Fibroblast of the conjunctiva (primary cell): ENCODE results near the gene SORL1-AS1.

Source experiments
- DNase-seq: peaks from one replicate; pipeline ENCODE4 v3.0.0-alpha.2; 2010; ENCODE audit warnings: low read depth

The SORL1-AS1 gene

GRCh38 chr11:121451986-121452608, 670 bp downstream of the SORL1-AS1 start, which contains the start of gene SORL1:
Gene SORL1, plus strand, starts transcription at chr11:121452314. Its CDS starts 18 bp downstream, at chr11:121452332.
- no peak for DNase-seq

DNA sequence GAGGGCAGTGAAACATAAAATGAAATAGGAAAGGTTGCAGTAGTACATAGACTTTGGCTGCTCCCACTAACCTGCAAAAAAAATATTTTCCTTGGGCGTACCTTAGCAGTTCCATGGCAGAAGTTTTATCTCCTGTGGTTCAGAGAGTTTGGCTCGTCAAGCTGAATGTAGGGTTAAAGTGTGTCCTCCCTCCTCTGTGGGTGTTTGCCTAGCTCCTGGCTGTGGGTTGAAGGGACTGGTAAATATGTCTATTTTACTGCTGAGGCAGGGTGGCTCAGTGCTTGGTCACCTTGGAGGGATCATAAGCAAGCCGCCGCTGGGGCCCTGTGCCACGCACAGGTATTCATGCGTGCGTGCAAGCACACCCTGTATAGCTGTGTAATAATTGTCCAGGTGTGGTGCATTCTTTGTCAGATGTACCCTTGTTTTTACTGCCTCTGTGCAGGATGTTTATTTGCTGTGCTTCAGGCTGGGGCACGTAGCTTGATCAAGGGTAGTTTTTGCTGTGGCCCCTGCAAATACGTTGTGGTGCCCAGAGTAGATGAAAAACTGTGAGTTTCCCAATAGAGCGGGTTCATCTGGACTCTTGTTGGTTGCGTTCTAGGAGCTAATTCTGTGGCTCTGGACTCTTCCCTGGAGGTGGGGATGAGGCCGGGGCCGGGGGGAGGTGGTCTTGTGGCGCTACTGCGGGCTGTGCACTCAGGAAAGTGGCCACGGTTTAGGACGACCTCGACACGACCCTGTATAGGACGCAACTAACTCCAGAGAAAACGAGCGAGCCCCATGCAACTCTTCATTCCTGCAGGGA, 1.4 kb downstream of the SORL1-AS1 start:
- no peak for DNase-seq

DNA sequence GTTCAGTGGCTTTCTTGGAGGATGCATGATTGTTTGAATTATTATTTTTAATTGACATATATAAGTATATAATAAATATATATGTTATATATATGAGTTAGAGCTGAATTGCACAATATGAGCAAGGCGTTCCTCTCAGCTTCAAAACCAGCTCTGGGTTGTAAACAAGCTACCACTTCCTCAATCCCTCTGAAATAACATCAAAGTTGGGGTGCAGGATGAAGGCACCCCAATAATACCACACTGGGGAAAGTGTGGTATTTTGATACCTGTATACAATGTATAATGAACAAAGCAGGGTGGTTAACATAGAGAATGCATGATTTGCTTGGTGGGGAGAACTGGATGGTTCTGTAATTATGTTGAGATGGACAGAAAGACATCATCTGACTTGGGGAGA, 2.4 kb downstream of the SORL1-AS1 start:
- DNase-seq = no peak

GRCh38 chr11:121449626-121450025, 3.1 kb downstream of the SORL1-AS1 start:
- DNase-seq = no peak

- DNase-seq = no peak
Measured at GRCh38 chr11:121449123-121449522, 3.6 kb downstream of the SORL1-AS1 start.

GRCh38 chr11:121448431-121448941, 4.3 kb downstream of the SORL1-AS1 start:
- no peak for DNase-seq

GRCh38 chr11:121448011-121448410, 4.8 kb downstream of the SORL1-AS1 start:
- no peak for DNase-seq

DNA sequence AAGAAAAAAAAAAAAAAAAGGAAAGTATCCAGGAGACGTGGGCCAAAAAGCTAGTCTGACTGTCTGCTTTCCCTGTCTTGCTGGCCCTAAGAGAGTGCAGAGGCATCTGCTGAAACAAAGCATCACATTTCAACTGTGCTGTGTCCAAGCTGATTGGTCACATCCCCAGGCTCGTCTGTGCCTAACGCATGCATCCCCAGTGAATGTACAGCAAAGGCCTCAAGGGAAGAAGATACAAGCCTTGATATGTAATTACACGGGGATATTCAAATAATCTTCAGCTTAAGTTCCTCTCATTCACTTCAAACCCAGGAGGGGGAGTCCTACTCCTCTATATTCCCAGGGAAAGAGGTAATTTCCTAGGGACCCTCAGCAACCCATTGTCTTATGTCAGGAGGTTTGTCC, 6.0 kb downstream of the SORL1-AS1 start:
- DNase-seq = no peak

GRCh38 chr11:121445071-121445768, 7.5 kb downstream of the SORL1-AS1 start:
- DNase-seq = no peak

DNA sequence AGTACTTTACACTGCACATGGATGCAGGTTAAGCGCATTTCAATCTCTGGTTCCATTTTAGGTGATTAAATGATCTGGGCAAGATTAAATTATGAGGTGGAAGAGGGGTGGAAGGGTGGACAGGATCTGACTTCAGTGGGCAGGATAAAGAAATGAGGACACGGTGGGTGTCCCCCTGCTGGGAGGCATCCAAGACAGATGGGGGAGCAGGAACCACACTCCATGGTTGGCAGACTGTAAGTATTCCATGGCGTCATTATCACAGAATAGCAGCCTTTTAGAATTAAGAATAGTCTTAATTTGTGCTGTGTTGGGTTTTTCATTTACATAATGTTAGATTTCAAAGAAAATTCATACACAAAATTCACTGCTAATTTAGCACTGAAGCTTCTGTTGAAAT, 8.2 kb downstream of the SORL1-AS1 start:
- no peak for DNase-seq

GRCh38 chr11:121443688-121444275, 9.0 kb downstream of the SORL1-AS1 start:
- DNase-seq = no peak

DNA sequence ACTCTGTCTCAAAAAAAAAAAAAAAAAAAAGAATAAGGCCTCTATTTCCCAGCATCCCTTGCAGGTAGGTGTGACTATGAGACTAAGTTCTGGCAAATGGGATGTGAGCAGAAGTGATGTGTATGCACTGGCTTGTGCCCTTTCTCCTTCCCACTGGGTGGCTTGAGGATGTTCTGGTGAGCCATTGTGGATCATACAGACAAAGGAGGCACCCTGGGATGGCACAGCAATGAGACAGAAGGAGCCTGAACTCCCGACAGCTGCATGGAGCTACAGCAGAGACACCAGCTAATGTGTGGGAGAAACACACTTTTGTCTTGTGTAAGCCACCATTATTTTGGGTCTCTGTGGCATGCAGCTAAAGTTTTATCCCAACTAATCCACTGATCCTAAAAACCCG, 11.2 kb downstream of the SORL1-AS1 start:
- DNase-seq = no peak

- no peak for DNase-seq
Measured at GRCh38 chr11:121439759-121440158, 13.0 kb downstream of the SORL1-AS1 start.

DNA sequence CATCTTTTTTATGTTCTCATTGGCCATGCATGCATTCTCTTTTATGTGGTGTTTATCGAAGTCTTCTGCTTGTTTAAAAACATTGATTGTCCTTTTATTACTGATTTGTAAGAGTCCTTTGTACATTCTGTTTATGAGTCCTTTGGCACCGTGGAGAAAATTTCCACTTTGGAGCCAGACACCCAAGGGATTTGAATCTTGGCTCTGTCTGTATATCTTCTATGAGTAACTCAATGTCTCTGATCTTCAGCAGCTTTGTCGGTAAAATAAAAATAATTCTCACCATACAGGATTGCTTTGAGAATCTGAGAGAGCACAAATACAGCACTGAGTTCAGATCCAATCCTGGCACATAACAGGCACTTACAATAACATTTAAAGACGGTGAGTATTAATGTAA, 13.4 kb downstream of the SORL1-AS1 start:
- no peak for DNase-seq

DNA sequence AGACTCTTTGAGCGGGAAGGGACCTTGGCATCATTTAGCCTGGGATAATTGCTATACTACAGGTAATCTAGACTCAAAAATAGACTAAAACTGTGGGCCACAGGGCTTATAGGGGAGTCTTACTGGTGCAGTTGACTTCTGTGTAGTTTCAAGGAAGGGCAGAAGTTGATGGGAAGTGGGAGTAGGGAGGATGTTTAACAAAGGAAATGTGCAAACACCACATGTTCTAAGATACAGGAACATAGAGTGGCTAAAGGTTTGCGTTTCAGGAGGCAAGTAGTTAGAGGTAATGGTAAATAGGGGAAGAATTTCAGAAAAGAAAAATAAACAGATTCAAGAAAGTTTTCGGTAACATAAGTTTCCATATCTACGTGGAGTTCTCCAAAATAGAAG, 15.1 kb downstream of the SORL1-AS1 start:
- DNase-seq = no peak

GRCh38 chr11:121437018-121437685, 15.6 kb downstream of the SORL1-AS1 start:
- DNase-seq = no peak

DNA sequence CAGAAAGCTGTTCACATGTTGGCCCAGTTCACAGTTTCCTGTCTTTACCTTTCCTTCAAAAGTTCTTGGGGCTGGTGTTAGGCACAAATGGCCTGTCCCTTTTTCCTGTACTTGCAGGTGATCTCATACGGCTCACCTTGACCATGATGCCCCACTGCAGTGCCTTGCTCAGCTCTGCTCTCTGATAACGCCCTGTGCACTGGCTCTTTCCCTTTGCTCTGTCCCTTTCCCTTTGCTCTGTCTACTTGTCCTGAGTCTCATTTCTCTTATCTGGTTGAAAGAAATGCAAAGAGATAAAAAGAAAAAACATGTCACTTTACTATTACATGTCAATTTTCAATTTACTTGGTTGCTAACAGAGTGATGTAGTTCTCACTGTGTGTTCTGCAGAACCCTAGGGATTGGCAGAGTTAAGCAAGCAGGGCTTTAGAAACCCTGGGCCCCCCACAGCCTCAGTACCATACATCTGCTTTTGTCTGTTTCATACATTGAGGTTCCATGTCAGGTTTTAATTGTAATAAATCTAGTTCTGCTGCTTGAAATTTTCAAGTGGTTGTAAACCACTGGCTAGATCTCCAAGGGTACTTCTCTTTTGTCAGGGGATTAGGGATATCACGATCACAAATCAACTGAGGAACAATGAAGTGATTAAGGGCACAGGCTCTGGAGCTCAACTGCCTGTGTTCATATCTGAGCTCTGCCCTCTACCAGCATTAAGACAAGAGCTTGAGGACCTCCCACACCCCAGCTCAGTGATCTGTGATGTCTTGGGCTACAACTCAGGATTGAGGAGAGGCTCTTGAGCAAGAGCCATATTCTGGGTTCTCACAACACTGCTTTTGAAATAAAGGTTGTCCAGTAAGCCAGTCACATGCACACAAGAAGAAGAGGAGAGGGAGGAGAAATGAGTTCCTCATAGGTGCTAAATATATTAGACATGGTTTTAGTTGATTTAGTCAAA, 16.9 kb downstream of the SORL1-AS1 start:
- DNase-seq = no peak

DNA sequence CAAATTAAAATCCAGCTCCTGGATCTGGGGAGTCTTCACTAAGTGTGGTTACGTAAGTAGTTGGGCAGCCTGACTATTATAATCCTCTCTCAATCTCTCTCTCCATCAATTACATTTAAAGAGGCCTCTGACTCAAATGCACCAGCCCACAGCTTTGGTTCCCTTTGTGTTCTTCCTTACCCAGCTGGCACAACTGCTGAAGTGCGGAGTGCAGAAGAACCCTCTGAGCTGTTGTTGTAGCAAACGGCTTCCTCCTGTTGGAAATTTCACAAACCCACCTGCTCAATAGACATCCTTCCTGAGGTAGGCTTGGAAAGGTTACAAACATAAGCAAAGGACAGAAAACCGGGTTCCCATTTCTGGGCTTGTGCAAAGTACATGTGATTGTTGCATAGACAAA, 17.6 kb downstream of the SORL1-AS1 start:
- no peak for DNase-seq

DNA sequence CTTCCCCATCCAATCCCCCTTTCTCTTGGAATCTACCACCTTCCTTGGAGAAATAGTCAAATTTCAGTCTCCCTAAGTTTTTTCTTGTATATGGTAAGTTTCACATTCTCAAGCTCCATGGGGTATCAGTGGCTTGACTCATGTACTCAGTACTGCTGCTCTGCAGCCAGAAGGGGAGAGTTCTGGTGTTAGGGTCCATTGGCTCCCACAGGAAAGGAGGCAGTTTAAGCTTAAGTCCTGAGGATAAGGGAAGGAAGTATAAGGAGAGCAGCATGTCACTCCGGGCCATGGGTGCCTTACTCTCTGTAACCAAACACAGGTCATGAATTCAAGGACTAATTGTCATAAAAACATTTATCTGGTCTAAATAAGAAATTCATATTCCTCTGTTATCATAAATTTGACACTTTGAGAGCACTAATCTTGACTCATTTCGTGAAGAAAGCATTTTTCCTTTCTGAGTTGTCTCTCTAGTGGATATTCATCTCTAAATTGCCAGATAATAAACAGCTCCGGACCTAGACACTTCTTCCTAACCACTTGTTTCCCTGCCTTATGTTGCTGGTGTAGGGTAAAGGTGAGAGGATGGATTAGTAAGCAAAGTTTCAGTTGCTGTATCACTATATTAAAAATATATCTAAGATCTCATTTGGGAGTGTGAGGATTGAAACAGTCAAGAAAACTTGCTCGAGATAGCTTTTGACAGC, 20.8 kb downstream of the SORL1-AS1 start:
- no peak for DNase-seq

DNA sequence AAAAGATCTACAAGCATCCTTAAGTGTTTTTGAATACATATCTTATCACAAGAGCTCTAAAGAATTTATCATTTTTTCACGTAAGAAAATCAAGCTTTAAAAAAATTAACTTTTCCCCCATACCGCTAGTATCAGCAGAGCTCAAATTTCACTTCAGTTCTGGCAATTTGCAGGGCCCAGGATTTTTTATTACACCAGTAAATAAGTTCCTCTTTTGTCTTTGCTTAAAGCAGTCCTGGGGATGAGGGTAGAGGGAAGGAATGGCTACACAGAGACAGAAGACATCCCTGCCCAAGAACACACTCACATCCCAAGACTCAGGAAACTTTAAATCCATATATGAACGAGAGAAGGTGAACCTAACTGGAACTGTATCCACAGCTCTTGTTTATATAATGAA, 23.2 kb downstream of the SORL1-AS1 start:
- no peak for DNase-seq
